Measurements from ENCODE around the gene ANXA3.

The ANXA3 gene

DNA sequence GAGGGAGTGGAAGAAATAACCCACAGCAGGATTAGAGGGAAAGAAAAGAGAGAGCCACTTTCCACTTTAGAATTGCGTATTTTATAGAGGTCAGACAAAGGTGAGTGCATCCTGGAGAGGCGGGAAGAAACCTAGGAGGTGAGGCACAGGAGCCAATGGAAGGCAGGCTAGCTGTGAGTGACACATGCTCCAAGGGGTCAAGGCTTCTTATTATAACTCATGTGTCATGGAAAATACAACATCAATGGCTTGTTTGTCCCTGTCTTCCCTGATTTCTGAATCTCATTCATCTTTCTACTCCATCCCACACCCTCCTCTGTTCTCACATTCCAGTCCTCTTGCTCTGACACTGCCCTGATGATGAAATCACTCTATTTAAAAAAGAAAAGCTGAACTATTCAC is 14.4 kb downstream of the ANXA3 start:
- no peak overlapping the region for H3K4me3 ChIP-seq (ENCODE audit: low read depth, low read length)
- DNase-seq (ENCODE audit: low read depth) = no peak
- TF ChIP-seq CTCF (IDR thresholded peaks at IDR 0.05; ENCODE audit: low read depth, low read length, missing control alignments) = no peak

GRCh38 chr4:78566834-78567499 is 15.4 kb downstream of the ANXA3 start:
- no peak for TF ChIP-seq CTCF (IDR thresholded peaks at IDR 0.05; ENCODE audit: low read depth, low read length, missing control alignments)
- no peak overlapping the region for H3K4me3 ChIP-seq (ENCODE audit: low read depth, low read length)
- DNase-seq (ENCODE audit: low read depth) = peak; percentile 10

- H3K4me3 ChIP-seq (ENCODE audit: low read depth, low read length) = no peak overlapping the region
- TF ChIP-seq CTCF (IDR thresholded peaks at IDR 0.05; ENCODE audit: low read depth, low read length, missing control alignments) = no peak
- DNase-seq (ENCODE audit: low read depth) = no peak
Measured at GRCh38 chr4:78567500-78568060, 16.0 kb downstream of the ANXA3 start.

GRCh38 chr4:78568640-78569305 is 17.2 kb downstream of the ANXA3 start:
- H3K4me3 ChIP-seq (ENCODE audit: low read depth, low read length) = no peak overlapping the region
- DNase-seq (ENCODE audit: low read depth) = no peak

DNA sequence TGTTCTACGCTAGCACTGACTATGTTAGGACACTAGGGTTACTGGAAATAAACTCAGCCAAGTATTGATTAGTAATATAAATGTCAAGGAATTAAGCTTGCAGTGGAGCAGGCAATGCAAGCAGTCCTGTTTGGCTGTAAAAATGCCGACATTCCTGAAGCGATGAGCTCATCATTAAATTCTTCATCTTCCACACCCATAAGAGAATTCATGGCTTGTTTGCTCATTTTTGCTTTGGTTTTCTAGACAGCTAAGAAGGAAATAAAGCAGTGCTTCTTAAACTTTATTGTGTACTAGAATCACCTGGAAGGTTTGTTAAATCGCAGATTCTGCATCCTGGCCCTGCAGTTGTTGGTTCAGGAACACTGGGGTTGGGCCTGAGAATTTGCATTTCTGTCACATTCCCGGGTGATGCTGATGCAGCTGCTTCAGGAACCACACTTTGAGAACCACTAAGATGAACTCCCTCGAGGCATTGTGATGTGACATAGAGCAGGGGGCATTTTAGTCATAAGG is 17.8 kb downstream of the ANXA3 start:
- no peak overlapping the region for H3K4me3 ChIP-seq (ENCODE audit: low read depth, low read length)
- DNase-seq (ENCODE audit: low read depth) = no peak
- no peak for TF ChIP-seq CTCF (IDR thresholded peaks at IDR 0.05; ENCODE audit: low read depth, low read length, missing control alignments)

More at GRCh38 chr4:78568640-78569305, 17.2 kb downstream of the ANXA3 start:
- no peak for TF ChIP-seq CTCF (IDR thresholded peaks at IDR 0.05; ENCODE audit: low read depth, low read length, missing control alignments)

GRCh38 chr4:78570117-78570516 is 18.5 kb downstream of the ANXA3 start:
- no peak overlapping the region for H3K4me3 ChIP-seq (ENCODE audit: low read depth, low read length)
- TF ChIP-seq CTCF (IDR thresholded peaks at IDR 0.05; ENCODE audit: low read depth, low read length, missing control alignments) = no peak
- no peak for DNase-seq (ENCODE audit: low read depth)
